ENCODE results near the gene PLAAT2. TPM values are rescaled to one million over a fixed set of nuclear protein-coding genes. Genes with fewer than 3 reads are reported as not detected.
"Not testable (repeated sequence)": the region's sequence is repeated elsewhere in the genome, so short reads cannot be mapped to it uniquely, and the experiment has no call there.

Gene PLAAT2
- total and polyA plus RNA-seq, 7 donors: 0.71 to 233 (median 69.7) TPM; not detected in 3

DNA sequence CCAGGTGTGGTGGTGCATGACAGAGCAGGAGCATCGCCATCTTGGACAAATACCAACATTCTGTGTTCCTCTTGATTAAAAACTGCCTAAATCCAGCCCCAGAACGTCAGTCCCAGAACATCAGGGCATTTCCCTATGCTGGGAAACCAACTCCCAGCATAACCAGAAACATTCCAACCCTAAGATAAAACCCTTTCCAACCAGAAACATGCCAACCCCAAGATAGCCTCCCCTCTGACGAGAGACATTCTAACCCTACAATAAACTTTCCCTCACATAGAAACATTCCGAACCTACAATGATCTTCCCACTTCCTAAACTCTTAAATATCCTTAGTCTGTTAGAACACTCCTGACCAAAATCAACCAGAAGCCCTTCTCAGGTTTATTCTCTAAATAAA lies 15.0 kb downstream of the PLAAT2 start:
- no peaks in the 10 kb centered on the region for H3K27me3 ChIP-seq
- TF ChIP-seq, protein P1, sequence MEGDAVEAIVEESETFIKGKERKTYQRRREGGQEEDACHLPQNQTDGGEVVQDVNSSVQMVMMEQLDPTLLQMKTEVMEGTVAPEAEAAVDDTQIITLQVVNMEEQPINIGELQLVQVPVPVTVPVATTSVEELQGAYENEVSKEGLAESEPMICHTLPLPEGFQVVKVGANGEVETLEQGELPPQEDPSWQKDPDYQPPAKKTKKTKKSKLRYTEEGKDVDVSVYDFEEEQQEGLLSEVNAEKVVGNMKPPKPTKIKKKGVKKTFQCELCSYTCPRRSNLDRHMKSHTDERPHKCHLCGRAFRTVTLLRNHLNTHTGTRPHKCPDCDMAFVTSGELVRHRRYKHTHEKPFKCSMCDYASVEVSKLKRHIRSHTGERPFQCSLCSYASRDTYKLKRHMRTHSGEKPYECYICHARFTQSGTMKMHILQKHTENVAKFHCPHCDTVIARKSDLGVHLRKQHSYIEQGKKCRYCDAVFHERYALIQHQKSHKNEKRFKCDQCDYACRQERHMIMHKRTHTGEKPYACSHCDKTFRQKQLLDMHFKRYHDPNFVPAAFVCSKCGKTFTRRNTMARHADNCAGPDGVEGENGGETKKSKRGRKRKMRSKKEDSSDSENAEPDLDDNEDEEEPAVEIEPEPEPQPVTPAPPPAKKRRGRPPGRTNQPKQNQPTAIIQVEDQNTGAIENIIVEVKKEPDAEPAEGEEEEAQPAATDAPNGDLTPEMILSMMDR (IDR thresholded peaks at IDR 0.05): no peak
- TF ChIP-seq EP300 (IDR thresholded peaks at IDR 0.05) (no peak), POLR2A (IDR thresholded peaks at IDR 0.05) (no peak), POLR2AphosphoS5 (IDR thresholded peaks at IDR 0.05) (no peak)
- H3K36me3 ChIP-seq: peaks cover 0 to 32% (median 3%) of the 10 kb centered on the region in 4 donors
- H3K4me1 ChIP-seq: no peaks in the 10 kb centered on the region
- no peak for DNase-seq
- no peak overlapping the region for H3K27ac ChIP-seq
- WGBS, 2 donors: 85 to 86% methylated on average over 4 of the region's 4 CpGs
- H3K4me3 ChIP-seq: no peak overlapping the region
- intact Hi-C loops (cut with DNase I): no loop called here
- no peaks in the 10 kb centered on the region for H3K9me3 ChIP-seq

DNA sequence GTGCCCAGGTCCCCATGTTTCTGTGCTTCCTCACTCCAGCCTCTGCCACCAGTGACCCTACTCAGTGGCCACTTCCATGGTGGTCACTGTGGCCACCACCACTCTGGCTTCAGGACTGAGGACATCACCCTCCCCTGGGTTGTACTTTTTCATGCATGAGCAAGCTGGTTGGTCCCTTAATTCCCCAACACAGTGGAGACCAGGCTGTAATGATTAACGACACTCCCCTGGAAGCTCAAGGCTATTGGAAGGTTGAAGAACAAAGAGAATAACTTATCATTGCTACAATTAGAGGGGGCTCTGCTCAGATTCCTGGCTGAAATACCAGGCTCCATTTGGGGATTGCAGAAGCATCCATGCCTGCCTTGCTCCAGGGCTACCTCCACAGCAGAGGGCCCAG lies 16.1 kb downstream of the PLAAT2 start:
- TF ChIP-seq POLR2A (IDR thresholded peaks at IDR 0.05) (no peak), POLR2AphosphoS5 (IDR thresholded peaks at IDR 0.05) (no peak), EP300 (IDR thresholded peaks at IDR 0.05) (no peak)
- TF ChIP-seq, protein P1 (IDR thresholded peaks at IDR 0.05): no peak
- WGBS, 2 donors: 94 to 97% methylated on average over 1 of the region's 1 CpG

DNA sequence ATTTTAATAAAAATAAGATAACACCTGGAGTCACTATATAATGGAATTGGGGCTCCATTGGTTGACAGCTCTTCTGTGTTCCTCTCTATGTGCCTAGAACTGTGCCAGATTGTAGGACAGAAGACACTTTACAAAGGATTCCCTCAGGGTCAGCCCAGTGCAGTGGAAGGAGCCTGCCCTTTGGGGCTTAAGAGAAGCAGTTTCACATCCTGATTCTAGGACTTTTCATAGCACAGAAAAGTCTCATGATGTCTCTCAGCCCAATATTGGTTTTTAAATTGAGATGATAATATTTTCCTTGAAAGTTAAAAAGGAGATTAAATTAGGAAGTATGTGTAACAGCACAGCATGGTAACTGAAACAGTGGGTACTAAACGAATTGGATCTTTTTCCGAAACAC lies 19.5 kb downstream of the PLAAT2 start:
- Histone ChIP-seq H3K4me1 (peaks cover 0 to 5% (median 1%) of the 10 kb centered on the region in 4 donors), H3K9me3 (no peaks in the 10 kb centered on the region), H3K4me3 (no peak overlapping the region), H3K27me3 (no peaks in the 10 kb centered on the region), H3K27ac (no peak overlapping the region), H3K36me3 (peaks cover 0 to 38% (median 3%) of the 10 kb centered on the region in 4 donors)
- DNase-seq: no peak
- intact Hi-C loops (cut with DNase I): no loop called here
- TF ChIP-seq POLR2A (IDR thresholded peaks at IDR 0.05) (no peak), EP300 (IDR thresholded peaks at IDR 0.05) (no peak), POLR2AphosphoS5 (IDR thresholded peaks at IDR 0.05) (no peak)
- TF ChIP-seq, protein P1 (IDR thresholded peaks at IDR 0.05): no peak
- 92 to 94% methylated on average over 2 of the region's 2 CpGs for WGBS, 2 donors

More for the DNA sequence above, 16.1 kb downstream of the PLAAT2 start:
- Histone ChIP-seq H3K4me1 (no peaks in the 10 kb centered on the region), H3K9me3 (no peaks in the 10 kb centered on the region), H3K27me3 (no peaks in the 10 kb centered on the region), H3K27ac (no peak overlapping the region), H3K36me3 (peaks cover 0 to 32% (median 3%) of the 10 kb centered on the region in 4 donors), H3K4me3 (no peak overlapping the region)
- intact Hi-C loops (cut with DNase I): no loop called here
- no peak for DNase-seq

DNA sequence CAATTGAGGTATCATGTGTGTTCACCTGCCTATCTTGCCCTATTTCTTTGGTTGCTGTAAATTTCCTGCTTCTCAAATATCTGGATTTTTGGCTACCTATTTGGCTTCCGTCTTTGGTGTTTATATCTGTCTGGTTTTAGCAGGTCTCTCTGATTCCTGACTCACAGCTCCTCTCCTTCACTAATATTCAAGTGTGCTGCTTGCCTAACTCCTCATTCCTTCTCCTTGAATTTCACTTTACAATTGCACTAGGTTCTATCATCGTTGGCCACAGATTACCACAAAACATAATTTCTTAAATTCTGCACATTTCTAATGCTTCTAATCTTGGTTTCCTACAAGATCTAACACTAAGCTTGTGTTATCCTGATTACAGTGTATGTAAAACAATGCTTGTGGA lies 20.7 kb downstream of the PLAAT2 start:
- intact Hi-C loops (cut with DNase I); DNase-seq: not testable (repeated sequence)
- WGBS, 2 donors: 88% methylated on average over 2 of the region's 2 CpGs

DNA sequence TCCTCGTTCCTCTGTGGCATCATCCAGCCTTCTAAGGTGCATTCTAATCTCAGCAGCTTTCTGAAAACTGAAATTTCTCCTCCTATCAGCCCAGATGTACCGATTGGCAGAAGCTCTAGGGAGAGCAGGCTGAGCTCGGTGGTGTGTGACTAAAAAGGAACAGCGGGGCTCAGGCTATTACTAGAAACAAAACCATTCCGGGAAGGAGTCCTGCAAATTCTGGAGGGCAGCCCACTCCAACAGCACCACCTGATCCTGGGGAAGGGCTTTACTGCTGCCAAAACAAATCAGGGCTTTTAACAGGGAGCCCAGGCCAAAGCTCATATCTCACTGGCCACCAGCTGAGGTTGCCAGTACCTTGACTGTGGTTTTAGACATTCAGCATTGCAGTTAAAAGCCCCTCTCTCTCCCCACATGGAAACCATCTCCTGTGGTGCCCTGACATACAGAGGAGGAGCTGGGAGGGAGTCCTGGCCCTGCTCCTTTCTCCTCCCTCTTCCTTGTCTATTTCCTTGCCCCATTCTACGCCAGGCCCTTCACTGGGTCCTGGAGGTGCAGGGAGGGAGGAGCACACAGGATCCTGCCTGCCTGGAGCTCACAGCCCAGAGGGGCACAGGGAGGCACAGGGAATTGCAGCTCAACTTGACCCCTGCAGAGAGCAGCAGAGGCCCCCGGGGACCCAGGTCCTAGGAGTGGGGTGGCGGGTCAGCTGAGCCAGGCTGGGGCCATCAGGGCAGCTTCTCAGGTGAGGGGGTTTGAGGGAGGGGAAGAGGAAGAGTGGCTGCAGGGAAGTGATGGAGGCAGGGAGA lies 25.7 kb downstream of the PLAAT2 start:
- H3K36me3 ChIP-seq: peaks cover 0 to 6% (median 0%) of the 10 kb centered on the region in 4 donors
- peak overlapping the region; percentile 31 to 52 (median 48) for H3K4me3 ChIP-seq
- H3K4me1 ChIP-seq: peaks cover 0 to 30% (median 26%) of the 10 kb centered on the region in 4 donors
- peak overlapping the region; percentile 90 to 97 (median 92) for H3K27ac ChIP-seq
- H3K27me3 ChIP-seq: no peaks in the 10 kb centered on the region
- WGBS, 2 donors: 42 to 64% methylated on average over 8 of the region's 8 CpGs
- TF ChIP-seq EP300 (IDR thresholded peaks at IDR 0.05) (no peak), POLR2A (IDR thresholded peaks at IDR 0.05) (peak in 1 of 2 donors; percentile 37), POLR2AphosphoS5 (IDR thresholded peaks at IDR 0.05) (peak; percentile 32 to 75 (median 57))
- TF ChIP-seq, protein P1 (IDR thresholded peaks at IDR 0.05): no peak
- H3K9me3 ChIP-seq: no peaks in the 10 kb centered on the region
- intact Hi-C loops (cut with DNase I): loop anchor here (2.0 kb wide), 2 partner anchors 37 to 77 kb away; partner anchors contain the start of gene PLAAT3
- peak; percentile 92 for DNase-seq

More for the DNA sequence above, 20.7 kb downstream of the PLAAT2 start:
- H3K4me1 ChIP-seq: peaks cover 0 to 17% (median 13%) of the 10 kb centered on the region in 4 donors
- not testable (repeated sequence) for H3K4me3 ChIP-seq, H3K27me3 ChIP-seq, H3K9me3 ChIP-seq, H3K27ac ChIP-seq
- peaks cover 0 to 38% (median 3%) of the 10 kb centered on the region in 4 donors for H3K36me3 ChIP-seq
